B cell (primary cell): Measurements from ENCODE around the gene AGAP1. TPM values are rescaled to one million over a fixed set of nuclear protein-coding genes. Genes with fewer than 3 reads are reported as not detected.
A peak's percentile ranks its signal among the peaks of the same experiment; 100 is the strongest.

Source experiments
- ATAC-seq: fragments of 200-7000 bp; cut with Tn5 transposase; one replicate; pipeline ENCODE4 v1.10.0; 2021; ENCODE audit warnings: low read depth, mild to moderate bottlenecking, moderate number of reproducible peaks, moderate library complexity
- CTCF ChIA-PET: fragments of 350-600 bp; sonication (Branson Sonifier 250); formaldehyde crosslinking; loops from one replicate; lab custom pipeline; 2021; ENCODE audit warnings: antibody characterized with exemption, inconsistent platforms; lab: Charles Lee
- POLR2A ChIA-PET: fragments of 350-600 bp; sonication (Branson Sonifier 250); formaldehyde crosslinking; loops from one replicate; lab custom pipeline; 2021; ENCODE audit warnings: antibody characterized with exemption; lab: Charles Lee
- DNase-seq: peaks from one replicate; pipeline ENCODE4 v3.0.0; 2013
- H2AFZ ChIP-seq: 2 replicates; pipeline ENCODE4 v1.6.1; 2012; ENCODE audit warnings: mild to moderate bottlenecking, low read depth, low read length; ENCODE audit not compliant: insufficient read depth, poor library complexity, severe bottlenecking
- H3K27ac ChIP-seq, 2 donors: 1 replicate in 1 of 2; 2 replicates in 1 of 2; pipeline ENCODE4 v1.5.1; 2012 to 2013; ENCODE audit warnings: low read length in 2 of 2, mild to moderate bottlenecking in 2 of 2, moderate library complexity in 1 of 2
- H3K27me3 ChIP-seq, 4 experiments: fragments of 200-600 bp in 1 of 4; sonication (generic) in 1 of 4; replicated peaks in 1 of 4; 1 replicate in 2 of 4; 2 replicates in 2 of 4; pipeline versions ENCODE4 v1.6.1 to v1.7.0; 2013 to 2016; ENCODE audit warnings: low read length in 3 of 4, mild to moderate bottlenecking in 2 of 4, mixed read lengths in 1 of 4, moderate library complexity in 1 of 4; ENCODE audit not compliant: insufficient read depth in 4 of 4, control insufficient read depth in 3 of 4; ENCODE audit errors: control extremely low read depth in 1 of 4
- H3K36me3 ChIP-seq, 2 experiments: replicated peaks in 1 of 2; 1 replicate in 1 of 2; 2 replicates in 1 of 2; pipeline versions ENCODE4 v1.6.1 to v1.7.1; 2013; ENCODE audit warnings: low read length in 1 of 2; ENCODE audit not compliant: insufficient read depth in 2 of 2, control insufficient read depth in 1 of 2; ENCODE audit errors: control extremely low read depth in 1 of 2, extremely low read depth in 1 of 2
- H3K4me1 ChIP-seq, 2 donors: fragments of 200-600 bp in 1 of 2; sonication (generic) in 1 of 2; 1 replicate in 1 of 2; 2 replicates in 1 of 2; pipeline versions ENCODE4 v1.5.1 to v1.6.1; 2013 to 2017; ENCODE audit warnings: low read length in 2 of 2; ENCODE audit not compliant: control insufficient read depth in 2 of 2, insufficient read depth in 2 of 2
- H3K4me2 ChIP-seq: replicated peaks from 2 replicates; pipeline ENCODE3; 2012; ENCODE audit warnings: mild to moderate bottlenecking, low read depth, low read length; ENCODE audit not compliant: poor library complexity, severe bottlenecking
- H3K4me3 ChIP-seq, 5 experiments: fragments of 200-600 bp in 1 of 5; sonication (generic) in 1 of 5; 1 replicate in 3 of 5; 2 replicates in 2 of 5; pipeline versions ENCODE4 v1.5.1 to v1.7.0; 2011 to 2016; ENCODE audit warnings: low read length in 4 of 5, mild to moderate bottlenecking in 4 of 5, low read depth in 2 of 5, control low read depth in 1 of 5, moderate library complexity in 1 of 5; ENCODE audit not compliant: insufficient read depth in 1 of 5; ENCODE audit errors: control extremely low read depth in 1 of 5, extremely low read depth in 1 of 5
- H3K79me2 ChIP-seq: fragments of 200-600 bp; sonication (generic); one replicate; pipeline ENCODE4 v1.6.0; 2016; ENCODE audit warnings: low read length; ENCODE audit not compliant: control insufficient read depth, insufficient read depth
- H3K9ac ChIP-seq: fragments of 200-600 bp; sonication (generic); 2 replicates; pipeline ENCODE4 v1.6.1; 2017; ENCODE audit warnings: mild to moderate bottlenecking, low read length, moderate library complexity
- H3K9me3 ChIP-seq, 3 donors: one replicate each; pipeline versions ENCODE4 v1.6.1 to v1.7.1; 2013; ENCODE audit warnings: low read length in 2 of 3; ENCODE audit not compliant: control insufficient read depth in 2 of 3, insufficient read depth in 1 of 3; ENCODE audit errors: control extremely low read depth in 1 of 3
- H4K20me1 ChIP-seq: 2 replicates; pipeline ENCODE4 v1.6.0; 2012; ENCODE audit warnings: mild to moderate bottlenecking, low read length; ENCODE audit not compliant: insufficient read depth, control insufficient read depth, poor library complexity, severe bottlenecking
- H3K27ac Mint-ChIP-seq: one replicate; pipeline ENCODE4 v1.8.0; 2021; ENCODE audit warnings: mixed read lengths
- H3K27me3 Mint-ChIP-seq: one replicate; pipeline ENCODE4 v1.8.0; 2021; ENCODE audit warnings: mixed read lengths
- H3K4me1 Mint-ChIP-seq: one replicate; pipeline ENCODE4 v1.8.0; 2021; ENCODE audit warnings: mixed read lengths
- H3K4me3 Mint-ChIP-seq: one replicate; pipeline ENCODE4 v1.8.0; 2021; ENCODE audit warnings: mixed read lengths
- H3K9me3 Mint-ChIP-seq: one replicate; pipeline ENCODE4 v1.8.0; 2022; ENCODE audit warnings: mixed read lengths; ENCODE audit not compliant: insufficient read depth
- CTCF ChIP-seq: fragments of 200-600 bp; IDR thresholded peaks from one replicate; pipeline ENCODE4 v1.8.0; 2022; ENCODE audit warnings: antibody characterized with exemption, mild to moderate bottlenecking
- EZH2 ChIP-seq: IDR thresholded peaks from 2 replicates; pipeline ENCODE4 v1.6.1; 2012; ENCODE audit warnings: borderline replicate concordance, low read depth, mild to moderate bottlenecking, moderate library complexity, low read length; ENCODE audit not compliant: insufficient read depth, poor library complexity, severe bottlenecking
- WGBS: methylation state at CpG from one replicate; pipeline ENCODE4 v1.1.5; 2013; ENCODE audit warnings: missing lambda C conversion rate; ENCODE audit not compliant: insufficient coverage; 5-methylcytosine and 5-hydroxymethylcytosine counted together
- intact Hi-C: fragments of 100-400 bp; cut with micrococcal nuclease; formaldehyde crosslinking; loops from one replicate; pipeline ENCODE4 v1.10.0; 2022
- polyA plus RNA-seq: library from polyadenylated mRNA; depleted of rRNA; stranded (reverse); fragments of >200 nt; gene quantifications from 2 replicates; pipeline ENCODE4 v1.2.3, GENCODE V29; 2012
- total RNA-seq, 2 donors: library from RNA; stranded (reverse); fragments of 120-200 nt in 1 of 2; gene quantifications; 1 replicate in 1 of 2; 2 replicates in 1 of 2; pipeline versions ENCODE4 v1.2.3 to v1.2.4, GENCODE V29; 2013 to 2022

Gene AGAP1
- total and polyA plus RNA-seq, 2 donors (not counting 1 experiment from before 2014, with no cell fraction given), result 0.01 TPM; not detected in 1

DNA sequence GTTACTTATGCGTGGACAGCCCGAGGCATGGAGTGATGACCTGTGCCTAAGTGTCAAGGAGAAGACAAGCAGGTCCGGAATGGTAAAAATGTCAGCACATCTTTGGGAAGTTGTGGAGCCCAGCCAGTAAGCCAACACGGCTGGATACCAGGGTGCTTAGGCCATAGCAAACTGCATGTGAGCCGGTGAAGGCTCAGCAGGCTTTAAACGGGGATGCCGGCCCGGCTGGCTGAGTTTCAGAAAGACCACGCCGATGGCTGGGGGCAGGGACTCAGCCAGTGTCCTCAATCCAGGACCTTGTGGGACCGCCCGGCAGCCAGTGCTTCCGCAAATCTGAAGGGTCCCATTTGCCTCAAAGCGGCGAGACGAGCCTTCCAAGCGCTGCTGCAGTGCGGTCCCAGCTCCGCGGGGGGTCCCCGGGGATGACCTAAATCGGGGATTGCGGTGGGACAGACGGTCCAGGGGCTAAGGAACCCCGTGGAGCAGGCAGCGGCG, 946 bp upstream of the AGAP1 start:
- Histone ChIP-seq H3K36me3 (no peaks in the 10 kb centered on the region), H3K9ac (no peak overlapping the region), H3K4me2 (peak overlapping the region; percentile 49), H3K27ac (no peak overlapping the region), H3K4me1 (peaks cover 0 to 5% of the 10 kb centered on the region in 2 donors), H4K20me1 (no peaks in the 10 kb centered on the region), H3K4me3 (no peak overlapping the region), H3K27me3 (peaks cover 0 to 25% (median 6%) of the 10 kb centered on the region in 4 experiments), H2AFZ (no peak overlapping the region), H3K79me2 (no peaks in the 10 kb centered on the region), H3K9me3 (no peaks in the 10 kb centered on the region)
- ChIA-PET CTCF (no interaction called here), POLR2A (no interaction called here)
- TF ChIP-seq EZH2, result no peak
- no peak for TF ChIP-seq CTCF
- Mint-ChIP-seq H3K27me3 (peaks cover 52% of the 10 kb centered on the region), H3K4me3 (peak overlapping the region; percentile 86), H3K4me1 (peaks cover 21% of the 10 kb centered on the region), H3K27ac (no peak overlapping the region), H3K9me3 (no peaks in the 10 kb centered on the region)
- 17% methylated on average over 24 of the region's 27 CpGs for WGBS
- intact Hi-C loops, result no loop called here
- ATAC-seq (no peak), DNase-seq (no peak)

GRCh38 chr2:235493402-235493774, 455 bp upstream of the AGAP1 start:
- peaks cover 0 to 5% of the 10 kb centered on the region in 2 donors for H3K4me1 ChIP-seq
- H3K27me3 ChIP-seq, result peaks cover 0 to 25% (median 6%) of the 10 kb centered on the region in 4 experiments
- H3K4me2 ChIP-seq, result peak overlapping the region; percentile 49
- no peaks in the 10 kb centered on the region for H4K20me1 ChIP-seq
- intact Hi-C loops, result no loop called here
- H3K4me3 Mint-ChIP-seq, result peak overlapping the region; percentile 86
- H3K9me3 Mint-ChIP-seq, result no peaks in the 10 kb centered on the region
- no peak overlapping the region for H3K4me3 ChIP-seq
- TF ChIP-seq EZH2 (no peak), CTCF (no peak)
- no peak overlapping the region for H3K27ac ChIP-seq
- H3K9ac ChIP-seq, result no peak overlapping the region
- WGBS, result 5% methylated on average over 33 of the region's 33 CpGs
- ChIA-PET CTCF (no interaction called here), POLR2A (no interaction called here)
- peaks cover 21% of the 10 kb centered on the region for H3K4me1 Mint-ChIP-seq
- no peaks in the 10 kb centered on the region for H3K36me3 ChIP-seq
- H3K79me2 ChIP-seq, result no peaks in the 10 kb centered on the region
- no peak overlapping the region for H3K27ac Mint-ChIP-seq
- H3K27me3 Mint-ChIP-seq, result peaks cover 52% of the 10 kb centered on the region
- no peaks in the 10 kb centered on the region for H3K9me3 ChIP-seq
- H2AFZ ChIP-seq, result no peak overlapping the region
- ATAC-seq, result no peak
- DNase-seq, result no peak
